Stimulated activated CD4-positive, alpha-beta T cell treated with anti-CD3 and anti-CD28 coated beads, Interleukin-1b, Interleukin-23, amount 100 ng/mL, for 48 hours (primary cell): Measurements from ENCODE around the gene TMEM266.

Source experiments
- DNase-seq: peaks from one replicate; pipeline ENCODE4 v3.0.0-alpha.2; 2020

Gene TMEM266

DNA sequence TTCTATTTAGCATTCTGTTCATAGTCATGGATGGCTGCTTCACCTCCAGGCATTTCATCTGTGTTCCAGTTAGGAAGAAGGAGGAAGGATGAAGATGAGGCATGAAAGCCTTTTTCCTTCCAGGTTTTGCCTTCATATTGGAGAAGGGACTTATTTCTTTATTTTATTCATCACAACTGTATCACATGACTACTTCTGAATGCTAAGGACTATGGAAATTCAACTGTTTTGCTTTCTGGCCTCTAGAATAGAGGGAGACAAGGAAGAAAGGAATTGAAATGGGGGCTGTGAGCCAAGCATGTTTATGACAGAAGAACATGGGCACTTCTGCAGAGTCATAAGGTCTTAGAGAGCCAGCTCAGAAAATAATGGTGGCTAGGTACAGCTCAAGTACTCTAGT, 10.4 kb downstream of the TMEM266 start:
- DNase-seq, result no peak

DNA sequence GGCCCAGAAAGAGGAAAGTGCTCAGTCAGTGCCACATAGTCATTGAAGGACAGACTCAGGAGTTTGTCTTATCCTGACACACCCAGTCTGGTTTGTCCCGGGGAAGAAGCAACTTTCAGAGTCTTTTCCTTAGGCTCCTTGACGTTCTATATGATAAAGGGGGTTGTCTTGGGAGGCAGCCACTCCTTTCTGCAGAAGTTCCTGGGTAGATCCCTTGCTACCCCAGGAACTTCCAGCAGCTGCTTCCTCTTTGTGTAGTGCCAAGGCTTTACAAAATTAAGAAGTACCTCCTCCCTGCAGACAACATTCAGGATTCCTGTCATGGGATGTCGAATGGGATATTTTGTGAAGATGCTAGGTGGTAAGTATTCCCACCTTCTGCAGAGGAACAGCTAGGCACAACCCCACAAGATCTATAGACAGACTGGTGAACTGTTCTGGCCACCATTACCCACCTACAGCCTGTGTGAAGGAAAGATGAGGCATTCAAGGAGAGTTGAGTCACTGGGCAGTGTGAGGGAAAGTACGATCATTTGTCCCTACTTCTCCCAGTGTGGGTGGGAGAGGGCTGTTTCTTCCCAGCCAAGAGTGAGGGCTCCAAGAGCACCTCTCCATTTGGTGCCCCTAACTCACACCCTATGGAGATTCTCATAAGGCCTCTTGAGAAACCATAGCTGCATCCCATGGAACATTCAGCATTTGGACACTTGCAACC, 11.3 kb downstream of the TMEM266 start:
- no peak for DNase-seq

DNA sequence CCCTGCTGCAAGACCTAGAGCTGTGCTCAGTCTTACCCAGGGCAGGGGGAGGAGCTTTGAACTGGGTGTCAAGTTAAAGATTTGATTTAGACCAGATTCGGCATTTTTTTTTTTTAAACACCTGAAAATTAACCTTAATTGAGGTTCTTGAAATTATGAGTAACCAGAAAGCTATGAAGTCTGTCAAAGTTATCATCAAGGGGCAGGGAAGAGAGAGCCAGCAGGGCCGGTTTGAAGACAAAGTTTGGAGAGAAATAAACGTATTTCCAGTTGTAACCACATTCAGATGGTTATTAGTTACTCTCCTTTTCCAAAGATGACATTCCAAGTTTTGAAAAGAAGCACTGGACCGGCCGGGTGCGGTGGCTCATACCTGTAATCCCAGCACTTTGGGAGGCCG, 12.0 kb downstream of the TMEM266 start:
- DNase-seq, result no peak

DNA sequence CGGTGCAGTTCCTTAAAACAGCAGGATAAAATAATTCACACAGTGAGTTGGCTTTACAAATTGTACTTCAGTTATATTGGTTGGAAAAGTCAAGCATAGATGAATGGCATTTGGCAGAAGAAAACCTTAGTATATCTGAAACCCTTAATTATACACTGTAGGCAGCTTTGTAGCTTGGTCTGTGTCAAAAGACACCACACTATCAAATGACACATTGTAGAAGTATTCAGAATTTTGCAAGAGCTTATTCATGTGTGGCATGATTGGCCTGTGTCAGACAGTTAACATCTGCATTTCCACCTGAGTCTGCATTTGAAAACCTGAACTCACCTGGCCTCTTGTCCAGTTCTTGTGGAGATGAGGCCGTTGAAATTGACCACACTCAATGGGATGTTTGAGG, 13.8 kb downstream of the TMEM266 start:
- DNase-seq, result no peak

DNA sequence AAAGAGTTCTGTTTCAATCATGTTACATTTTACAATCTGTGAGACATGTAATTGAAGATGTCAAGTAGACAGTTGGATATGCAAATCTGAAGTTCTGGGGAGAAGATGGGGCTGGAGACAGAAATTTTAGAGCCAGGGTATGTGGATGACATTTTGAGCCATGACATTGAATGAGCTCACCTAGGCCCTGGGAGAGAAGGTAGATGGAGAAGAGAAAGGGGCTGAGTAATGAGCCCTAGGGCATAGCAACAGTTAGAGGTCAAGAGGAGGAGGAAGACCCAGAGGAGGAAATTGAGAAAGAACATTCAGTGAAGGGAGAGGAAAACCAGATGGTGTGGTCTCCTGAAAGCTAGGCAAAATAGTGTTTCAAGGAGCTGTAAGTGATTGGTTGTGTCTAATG, 15.3 kb downstream of the TMEM266 start:
- DNase-seq, result no peak

DNA sequence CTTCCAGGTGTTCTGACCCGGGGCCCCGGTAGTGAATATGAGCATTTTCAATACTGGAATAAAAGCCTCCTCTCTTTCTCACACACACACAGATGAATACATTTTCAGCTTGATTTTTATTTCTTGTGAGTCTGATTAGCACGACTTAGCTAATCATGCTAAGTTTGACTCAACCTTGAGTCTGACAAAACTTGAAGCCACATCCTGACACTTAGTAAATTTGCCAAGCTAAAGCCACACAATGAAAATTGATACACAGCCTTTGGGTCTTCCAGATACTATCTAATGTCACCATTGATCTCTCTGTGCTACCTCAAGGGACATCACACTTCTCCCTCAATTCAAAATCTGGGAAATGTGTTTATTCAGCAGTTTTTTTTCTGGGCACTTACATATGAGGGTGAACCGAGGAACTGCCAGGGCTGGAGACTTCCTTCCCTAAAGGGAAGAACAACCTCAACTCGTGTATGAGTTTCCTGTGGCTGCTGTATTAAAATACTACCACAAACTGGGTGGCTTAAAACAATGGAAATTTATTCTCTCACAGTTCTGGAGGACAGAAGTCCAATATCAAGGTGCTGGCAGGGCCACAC, 18.6 kb downstream of the TMEM266 start:
- DNase-seq, result no peak

DNA sequence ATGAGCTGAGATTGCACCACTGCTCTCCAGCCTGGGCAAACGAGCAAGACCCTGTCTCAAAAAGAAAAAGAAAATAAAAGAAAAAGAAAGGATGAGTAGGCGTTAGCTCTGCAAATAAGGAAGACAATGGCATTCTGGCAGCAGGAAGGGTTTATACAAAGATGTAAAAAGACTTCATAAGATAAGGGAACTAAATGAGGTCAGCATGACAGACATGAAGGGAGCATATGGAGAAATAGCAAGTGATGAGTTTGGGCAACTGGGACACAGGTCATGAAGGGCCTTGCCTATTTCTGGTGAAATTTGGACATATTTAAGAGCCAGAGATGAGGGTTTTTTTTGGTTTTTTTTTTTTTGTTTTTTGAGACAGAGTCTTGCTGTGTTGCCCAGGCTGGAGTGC, 24.5 kb downstream of the TMEM266 start:
- DNase-seq, result no peak

DNA sequence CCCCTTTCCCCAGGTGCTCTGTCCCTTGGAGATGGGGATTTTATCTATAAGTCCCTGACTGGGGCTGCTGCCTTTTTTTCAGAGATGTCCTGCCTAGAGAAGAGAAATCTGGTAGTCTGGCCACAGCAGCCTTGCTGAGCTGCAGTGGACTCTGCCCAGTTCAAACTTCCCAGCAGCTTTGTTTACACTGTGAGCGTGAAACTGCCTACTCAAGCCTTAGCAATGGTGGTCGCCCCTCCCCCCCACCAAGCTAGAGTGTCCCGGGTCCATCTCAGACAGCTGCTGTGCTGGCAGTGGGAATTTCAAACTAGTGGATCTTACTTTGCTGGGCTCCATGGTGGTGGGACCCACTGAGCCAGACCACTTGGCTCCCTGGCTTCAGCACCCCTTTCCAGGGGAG, 38.9 kb downstream of the TMEM266 start:
- no peak for DNase-seq

DNA sequence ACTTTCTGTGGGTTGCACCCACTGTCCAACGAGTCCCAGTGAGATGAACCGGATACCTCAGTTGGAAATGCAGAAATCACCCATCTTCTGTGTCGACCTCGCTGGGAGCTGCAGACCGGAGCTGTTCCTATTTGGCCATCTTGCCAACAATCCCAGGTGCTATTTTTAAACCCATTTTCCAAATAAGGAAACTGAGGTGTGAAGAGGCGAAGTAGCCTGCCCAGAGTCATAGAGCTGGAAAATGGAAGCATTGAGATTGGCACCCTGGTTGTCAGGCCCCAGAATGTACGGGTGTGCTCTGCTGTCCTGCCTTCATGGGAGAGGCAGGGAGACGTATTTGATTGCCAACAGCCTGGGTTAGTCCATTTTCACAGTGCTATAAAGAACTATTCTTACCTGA, 39.6 kb downstream of the TMEM266 start:
- DNase-seq, result no peak

DNA sequence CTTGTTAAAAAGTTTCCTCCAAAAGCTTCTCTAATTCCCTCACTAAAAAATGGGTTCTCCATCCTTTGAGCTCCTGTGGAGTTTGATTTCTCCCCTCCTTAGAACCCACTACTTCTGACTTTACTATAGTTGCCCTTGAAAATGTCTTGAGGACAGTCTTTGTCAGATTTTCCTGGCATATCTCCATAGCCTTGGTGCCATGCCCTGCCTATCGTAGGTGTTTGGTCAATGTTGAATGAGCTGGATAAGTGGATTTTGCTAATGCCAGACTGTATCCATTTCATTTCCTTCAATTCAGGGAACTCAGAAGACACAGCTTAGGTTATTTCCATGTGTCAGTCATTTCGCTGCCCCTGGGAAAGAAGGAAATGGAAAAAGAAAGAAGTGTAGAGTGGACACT, 40.6 kb downstream of the TMEM266 start:
- no peak for DNase-seq

DNA sequence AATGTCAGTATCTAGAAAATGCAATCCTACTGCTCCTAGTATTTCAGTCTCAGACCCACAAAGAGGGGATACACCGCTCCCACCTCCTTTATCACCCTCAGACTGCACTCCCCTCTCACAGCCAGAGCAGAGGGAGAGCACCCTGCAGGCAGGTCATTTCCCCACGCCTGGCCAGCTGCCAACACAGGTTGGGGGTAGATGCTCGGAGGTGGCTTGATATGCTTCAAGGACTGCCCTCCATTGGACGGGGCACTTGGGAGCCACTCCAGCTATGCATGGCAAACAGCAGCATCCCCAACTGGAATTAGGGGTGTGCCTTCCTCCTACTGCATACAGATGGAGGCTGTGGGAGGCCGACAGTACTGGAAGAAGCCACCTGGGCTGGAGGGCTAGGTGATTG, 41.9 kb downstream of the TMEM266 start:
- no peak for DNase-seq

DNA sequence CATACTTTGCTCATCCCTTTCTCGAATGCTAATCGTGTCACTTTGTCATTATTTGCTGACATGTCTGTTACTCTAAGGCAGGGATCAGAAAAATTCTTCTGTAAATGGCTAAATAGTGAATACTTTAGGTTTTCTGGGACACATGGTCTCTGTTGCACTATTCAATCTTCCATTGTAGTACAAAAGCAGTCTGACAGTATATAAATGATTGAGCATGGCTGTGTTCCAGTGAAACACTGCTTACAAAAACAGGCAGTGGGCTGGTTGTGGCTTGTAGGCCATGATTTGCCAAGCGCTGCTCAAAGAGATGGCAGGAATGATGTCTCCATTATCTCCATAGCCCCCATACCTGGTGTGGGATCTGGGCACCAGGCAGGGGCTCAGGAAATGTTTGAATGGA, 45.6 kb downstream of the TMEM266 start:
- no peak for DNase-seq

DNA sequence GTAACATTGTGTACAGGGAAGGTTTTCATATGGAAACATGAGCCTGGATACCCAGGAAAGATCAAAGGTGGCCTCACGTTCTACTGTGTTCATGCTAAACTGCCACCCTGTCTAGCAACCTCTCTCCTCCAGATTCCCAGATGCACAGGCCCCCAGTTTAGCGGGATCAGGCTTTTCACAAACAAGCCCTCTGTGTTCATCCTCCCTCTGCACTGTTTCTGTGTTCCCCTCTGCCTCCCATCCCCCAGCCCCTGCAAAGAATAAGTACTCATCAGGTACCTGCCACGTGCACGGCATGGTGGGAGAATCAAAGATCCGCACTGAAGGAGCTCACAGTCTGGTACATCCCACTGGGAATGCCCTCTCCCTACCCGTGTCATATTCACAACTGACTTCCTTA, 46.1 kb downstream of the TMEM266 start:
- no peak for DNase-seq

DNA sequence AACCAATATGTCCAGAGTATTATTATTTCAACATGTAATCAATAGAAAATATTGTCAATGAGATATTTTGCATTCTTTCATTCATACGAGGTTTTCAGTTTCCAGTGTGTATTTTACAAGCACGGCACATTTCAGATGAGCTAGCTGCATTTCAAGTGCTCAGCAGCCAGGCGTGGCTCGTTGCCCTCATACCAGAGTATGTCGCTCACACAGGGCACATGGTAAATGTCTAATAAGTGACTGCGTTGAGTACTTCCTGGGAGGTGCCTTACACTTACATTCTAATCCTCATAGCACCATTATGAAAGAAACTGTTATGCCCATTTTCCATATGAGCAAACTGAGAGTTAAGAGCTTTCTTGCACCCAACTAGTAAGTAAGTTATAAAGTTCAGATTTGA, 47.4 kb downstream of the TMEM266 start:
- DNase-seq, result no peak

DNA sequence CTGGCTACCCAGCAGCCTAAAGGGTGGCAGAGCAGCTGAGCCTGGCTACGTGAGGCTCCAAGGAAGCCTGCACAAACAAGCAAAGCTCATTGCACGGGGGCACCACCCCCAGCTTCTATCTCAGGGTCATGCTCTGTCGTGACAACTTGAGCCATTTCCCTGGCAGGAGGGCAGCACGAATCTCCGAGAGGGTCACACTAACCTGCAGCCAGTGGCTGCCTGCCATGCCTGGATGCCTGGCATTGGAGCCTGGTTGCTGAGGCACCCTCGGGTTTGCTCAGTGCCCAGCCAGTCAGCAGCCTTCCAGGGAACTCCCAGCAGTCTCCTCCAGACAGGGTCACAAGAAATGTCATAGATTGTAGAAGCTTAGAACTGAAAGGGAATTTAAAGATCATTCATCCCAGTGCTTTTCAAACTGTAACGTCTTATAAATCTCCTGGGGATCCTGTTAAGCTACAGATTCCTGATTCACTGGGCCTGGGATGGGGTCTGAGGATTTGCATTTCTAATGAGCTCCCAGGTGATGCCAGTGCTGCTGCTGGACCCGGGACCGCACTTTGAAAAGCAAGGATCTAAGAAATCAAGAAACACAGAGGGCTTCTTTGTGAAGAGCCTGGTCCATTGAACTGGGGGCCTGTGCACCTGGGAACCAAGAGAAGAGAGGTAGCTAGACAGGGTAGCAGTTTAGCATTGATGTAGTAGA, 48.4 kb downstream of the TMEM266 start:
- no peak for DNase-seq

DNA sequence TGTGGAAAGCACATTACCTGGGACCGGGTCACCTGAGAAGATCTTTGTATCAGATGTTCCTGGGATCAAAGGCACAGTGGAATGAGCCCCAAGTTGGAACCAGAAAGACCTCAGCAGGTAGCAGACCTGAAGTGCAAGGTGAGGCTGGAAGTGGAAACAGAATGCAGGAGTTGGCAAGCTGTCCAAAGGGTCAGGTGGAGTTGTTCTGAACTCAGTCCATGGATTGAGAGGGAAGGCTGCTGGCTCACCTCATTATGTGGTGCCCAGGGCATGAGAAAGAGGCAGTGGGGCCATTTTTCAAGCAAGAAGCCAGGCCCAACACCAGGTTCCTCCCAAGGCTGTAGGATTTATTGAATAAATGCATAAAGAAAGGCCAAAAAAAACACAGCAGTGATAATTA, 49.3 kb downstream of the TMEM266 start:
- no peak for DNase-seq

DNA sequence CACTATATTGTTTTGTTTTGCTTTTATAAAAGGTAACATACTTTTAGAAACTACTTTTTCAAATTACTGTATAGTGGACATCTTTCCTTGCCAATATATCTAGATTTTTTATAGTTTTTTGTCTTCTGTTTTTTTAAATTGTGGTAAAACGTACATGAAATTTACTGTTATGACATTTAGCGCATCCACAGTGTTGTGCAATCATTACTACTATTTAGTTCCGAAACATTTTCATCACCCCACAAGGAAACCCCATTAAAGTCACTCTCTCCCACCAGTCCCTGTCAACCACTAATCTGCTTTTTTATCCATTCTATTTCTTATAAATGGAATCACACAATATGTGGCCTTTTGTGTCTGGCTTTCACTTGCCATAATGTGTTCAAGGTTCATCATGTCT, 54.8 kb downstream of the TMEM266 start:
- no peak for DNase-seq

DNA sequence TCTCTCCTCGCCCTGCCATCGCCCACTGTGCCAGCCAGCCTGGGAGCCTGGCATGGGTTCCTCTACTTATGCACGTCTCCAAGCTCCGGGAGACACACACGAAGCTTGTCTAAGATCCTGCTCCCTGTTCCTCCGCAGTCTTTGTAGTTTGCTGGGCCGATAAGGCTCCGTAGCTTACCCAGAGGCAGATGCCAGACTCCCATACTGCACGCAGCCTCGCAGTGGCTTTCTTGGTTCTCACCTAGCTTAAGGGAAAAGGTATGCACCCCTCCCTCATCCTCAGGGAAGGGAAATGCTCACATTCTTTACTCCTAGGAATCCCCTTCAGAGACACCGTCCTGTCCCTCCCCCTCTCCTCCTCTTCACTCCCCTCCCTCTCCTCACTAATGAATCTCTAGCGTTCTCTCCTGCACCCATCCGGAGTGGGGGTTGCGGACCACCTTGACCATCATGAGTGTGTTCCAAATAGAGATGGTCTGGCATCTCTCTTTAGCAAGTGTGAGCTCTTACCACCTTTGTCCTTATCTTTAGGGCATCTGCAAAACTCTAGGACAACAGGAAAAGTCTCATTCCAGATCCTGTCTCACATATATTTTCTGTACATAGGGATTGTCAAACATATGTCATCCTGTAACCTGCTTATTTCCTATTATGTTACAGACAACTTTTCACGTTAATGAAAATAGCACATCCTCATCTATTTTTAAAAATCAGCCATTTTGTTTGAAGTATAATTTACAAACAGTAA, 56.5 kb downstream of the TMEM266 start:
- DNase-seq, result no peak

DNA sequence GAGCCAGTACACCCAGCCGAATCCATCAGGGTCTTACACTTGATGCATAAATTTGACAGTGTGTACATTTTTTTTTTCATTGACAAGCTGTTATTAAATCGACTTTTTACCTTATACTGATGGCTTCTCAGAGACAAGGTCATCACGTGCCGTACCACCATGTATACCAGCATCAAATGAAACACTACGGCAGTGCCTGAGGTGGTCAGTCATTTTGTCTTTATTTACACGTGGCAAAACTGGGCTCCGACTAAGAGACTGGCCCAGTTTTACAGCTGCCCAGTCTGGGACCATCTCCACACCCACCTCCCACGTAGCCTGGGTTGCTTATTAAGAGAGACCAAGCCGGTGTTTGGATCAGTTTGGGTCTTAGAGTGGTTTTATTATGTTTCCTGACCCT, 57.4 kb downstream of the TMEM266 start:
- no peak for DNase-seq

DNA sequence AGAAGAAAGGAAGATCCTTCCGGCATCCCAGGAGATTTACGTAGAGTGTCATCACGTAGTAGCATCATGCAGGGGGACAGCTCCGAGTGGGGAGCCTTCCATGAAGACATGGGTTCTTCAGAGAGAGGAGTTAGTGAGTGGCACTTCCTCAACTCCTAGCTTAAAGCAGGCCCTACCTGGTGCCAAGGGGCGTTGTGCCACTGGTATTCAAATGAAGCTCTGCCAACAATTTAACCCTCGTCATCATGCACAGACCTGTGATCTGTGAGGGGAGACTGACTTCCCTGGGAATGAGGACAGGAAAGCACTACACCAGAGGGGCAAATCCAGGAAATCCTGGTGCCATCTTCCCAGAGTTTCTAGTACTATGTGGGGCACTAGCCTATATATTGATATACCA, 59.0 kb downstream of the TMEM266 start:
- no peak for DNase-seq

DNA sequence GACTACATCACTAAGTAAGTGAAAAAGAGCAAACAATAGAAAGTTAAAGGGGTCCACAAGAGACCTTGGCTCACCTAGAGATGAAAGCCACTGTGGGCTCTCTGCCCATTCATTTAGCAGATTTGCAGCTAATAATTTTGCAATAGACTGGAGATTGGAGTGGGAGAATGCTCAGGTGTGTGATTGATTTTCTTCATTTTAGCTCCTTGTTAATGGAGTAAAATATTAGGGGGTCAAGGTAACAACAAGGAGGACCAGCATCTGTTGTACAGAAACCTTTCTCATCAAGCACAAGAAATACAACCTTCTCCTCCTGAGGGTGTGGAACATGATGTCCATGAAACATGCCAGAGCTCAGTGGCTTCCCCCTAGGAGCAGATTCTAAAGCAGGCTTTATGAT, 63.2 kb downstream of the TMEM266 start:
- no peak for DNase-seq

DNA sequence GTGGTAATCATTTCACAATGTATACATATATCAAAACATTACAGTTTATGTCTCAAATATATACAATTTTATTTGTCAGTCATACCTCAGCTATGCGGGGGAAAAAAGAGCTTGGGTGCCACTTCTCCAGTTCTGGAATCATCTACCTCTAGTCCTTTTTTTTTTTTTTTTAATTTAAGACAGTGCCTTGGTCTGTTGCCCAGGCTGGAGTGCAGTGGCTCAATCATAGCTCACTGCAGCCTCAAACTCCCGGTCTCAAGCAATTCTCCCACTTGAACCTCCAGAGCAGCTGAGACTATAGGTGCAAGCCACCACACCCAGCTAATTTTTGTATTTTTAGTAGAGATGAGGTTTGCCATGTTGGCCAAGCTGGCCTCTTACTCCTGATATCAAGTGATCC, 67.4 kb downstream of the TMEM266 start:
- DNase-seq, result no peak

DNA sequence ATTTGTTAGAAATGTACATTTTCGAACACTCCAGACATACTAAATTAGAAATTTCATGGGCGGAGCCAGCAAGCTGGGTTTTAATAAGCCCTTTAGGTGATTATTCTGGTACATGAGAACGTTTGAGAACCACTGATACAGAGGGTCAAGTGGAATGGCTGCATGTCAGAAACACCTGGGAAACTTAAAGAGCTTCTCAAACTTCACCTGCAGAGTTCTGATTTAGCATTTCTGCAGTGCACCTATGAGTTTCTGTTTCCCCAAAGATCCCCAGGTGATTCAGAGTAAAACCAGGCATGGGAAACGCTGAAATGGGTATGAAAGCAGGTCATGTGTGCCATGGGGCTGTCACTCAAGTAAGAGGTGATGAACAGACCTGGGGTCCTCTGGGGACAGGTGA, 68.1 kb downstream of the TMEM266 start:
- DNase-seq, result no peak

DNA sequence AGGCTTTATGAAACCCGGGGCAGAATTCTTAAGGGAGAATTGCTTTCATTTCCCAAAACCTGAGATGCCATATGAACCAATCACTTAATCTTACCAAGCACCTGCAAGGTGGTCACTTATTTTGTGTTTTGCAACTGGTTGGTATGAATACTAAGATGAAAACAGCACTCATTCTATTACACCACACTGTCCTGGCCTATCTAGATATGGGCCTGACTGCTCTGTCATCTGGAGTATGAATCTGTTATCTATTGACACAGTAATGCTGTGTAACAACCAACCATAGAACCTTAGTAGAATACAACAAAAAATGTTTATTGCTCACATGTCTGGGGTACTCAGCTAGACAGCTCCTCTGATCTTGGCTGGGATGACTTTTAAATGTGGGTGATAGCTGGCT, 74.8 kb downstream of the TMEM266 start:
- no peak for DNase-seq
